ENCODE results near the gene ARL4A. TPM values are rescaled to one million over a fixed set of nuclear protein-coding genes. Genes with fewer than 3 reads are reported as not detected.
A peak's percentile ranks its signal among the peaks of the same experiment; 100 is the strongest.

ARL4A gene
- total and polyA plus RNA-seq, 2 of the 13 experiments (the other 11 are each of a cell fraction or from before 2014, with no cell fraction given), result 10.8 to 25.6 TPM

- TF ChIP-seq ATF7-NPFF (CRISPR knock-in tag; IDR thresholded peaks at IDR 0.05; ENCODE audit: low read depth) (no peak; the same call in none of the 2 replicates), ZNF768 (CRISPR knock-in tag; IDR thresholded peaks at IDR 0.05) (peak; percentile 48; the same call in 1 of the 2 replicates), NKX3-1 (CRISPR knock-in tag; IDR thresholded peaks at IDR 0.05) (peak; percentile 12; the same call in 1 of the 2 replicates), THYN1 (CRISPR knock-in tag; IDR thresholded peaks at IDR 0.05; ENCODE audit: borderline replicate concordance, low read depth) (no peak), AGO1 (IDR thresholded peaks at IDR 0.05; ENCODE audit: low read depth, low read length, poor library complexity, severe bottlenecking) (no peak), GFI1 (CRISPR knock-in tag; IDR thresholded peaks at IDR 0.05; ENCODE audit: borderline replicate concordance) (no peak), ZNF382 (CRISPR knock-in tag; IDR thresholded peaks at IDR 0.05; ENCODE audit: borderline replicate concordance) (no peak), ZNF12 (CRISPR knock-in tag; IDR thresholded peaks at IDR 0.05) (no peak), NFKB2 (CRISPR knock-in tag; IDR thresholded peaks at IDR 0.05; ENCODE audit: borderline replicate concordance) (no peak; the same call in 1 of the 2 replicates), ZNF737 (CRISPR knock-in tag; IDR thresholded peaks at IDR 0.05; ENCODE audit: borderline replicate concordance) (no peak), GTF2F1 (IDR thresholded peaks at IDR 0.05; ENCODE audit: low read length) (no peak), ZNF841 (CRISPR knock-in tag; IDR thresholded peaks at IDR 0.05; ENCODE audit: borderline replicate concordance) (no peak), MLLT10 (CRISPR knock-in tag; IDR thresholded peaks at IDR 0.05) (no peak), NFYB (CRISPR knock-in tag; IDR thresholded peaks at IDR 0.05) (no peak), EED (CRISPR knock-in tag; IDR thresholded peaks at IDR 0.05) (0 out of 2 replicates have a peak, but pooled peaks have one; percentile 9), ZNF430 (CRISPR knock-in tag; IDR thresholded peaks at IDR 0.05) (no peak), ZBTB4 (CRISPR knock-in tag; IDR thresholded peaks at IDR 0.05; ENCODE audit: borderline replicate concordance) (peak; percentile 71; the same call in 1 of the 2 replicates), ATF1 (CRISPR knock-in tag; IDR thresholded peaks at IDR 0.05) (no peak)
- TF ChIP-seq, protein P1, sequence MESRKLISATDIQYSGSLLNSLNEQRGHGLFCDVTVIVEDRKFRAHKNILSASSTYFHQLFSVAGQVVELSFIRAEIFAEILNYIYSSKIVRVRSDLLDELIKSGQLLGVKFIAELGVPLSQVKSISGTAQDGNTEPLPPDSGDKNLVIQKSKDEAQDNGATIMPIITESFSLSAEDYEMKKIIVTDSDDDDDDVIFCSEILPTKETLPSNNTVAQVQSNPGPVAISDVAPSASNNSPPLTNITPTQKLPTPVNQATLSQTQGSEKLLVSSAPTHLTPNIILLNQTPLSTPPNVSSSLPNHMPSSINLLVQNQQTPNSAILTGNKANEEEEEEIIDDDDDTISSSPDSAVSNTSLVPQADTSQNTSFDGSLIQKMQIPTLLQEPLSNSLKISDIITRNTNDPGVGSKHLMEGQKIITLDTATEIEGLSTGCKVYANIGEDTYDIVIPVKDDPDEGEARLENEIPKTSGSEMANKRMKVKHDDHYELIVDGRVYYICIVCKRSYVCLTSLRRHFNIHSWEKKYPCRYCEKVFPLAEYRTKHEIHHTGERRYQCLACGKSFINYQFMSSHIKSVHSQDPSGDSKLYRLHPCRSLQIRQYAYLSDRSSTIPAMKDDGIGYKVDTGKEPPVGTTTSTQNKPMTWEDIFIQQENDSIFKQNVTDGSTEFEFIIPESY (CRISPR knock-in tag; IDR thresholded peaks at IDR 0.05), result peak; percentile 100
- TF ChIP-seq, protein P2, sequence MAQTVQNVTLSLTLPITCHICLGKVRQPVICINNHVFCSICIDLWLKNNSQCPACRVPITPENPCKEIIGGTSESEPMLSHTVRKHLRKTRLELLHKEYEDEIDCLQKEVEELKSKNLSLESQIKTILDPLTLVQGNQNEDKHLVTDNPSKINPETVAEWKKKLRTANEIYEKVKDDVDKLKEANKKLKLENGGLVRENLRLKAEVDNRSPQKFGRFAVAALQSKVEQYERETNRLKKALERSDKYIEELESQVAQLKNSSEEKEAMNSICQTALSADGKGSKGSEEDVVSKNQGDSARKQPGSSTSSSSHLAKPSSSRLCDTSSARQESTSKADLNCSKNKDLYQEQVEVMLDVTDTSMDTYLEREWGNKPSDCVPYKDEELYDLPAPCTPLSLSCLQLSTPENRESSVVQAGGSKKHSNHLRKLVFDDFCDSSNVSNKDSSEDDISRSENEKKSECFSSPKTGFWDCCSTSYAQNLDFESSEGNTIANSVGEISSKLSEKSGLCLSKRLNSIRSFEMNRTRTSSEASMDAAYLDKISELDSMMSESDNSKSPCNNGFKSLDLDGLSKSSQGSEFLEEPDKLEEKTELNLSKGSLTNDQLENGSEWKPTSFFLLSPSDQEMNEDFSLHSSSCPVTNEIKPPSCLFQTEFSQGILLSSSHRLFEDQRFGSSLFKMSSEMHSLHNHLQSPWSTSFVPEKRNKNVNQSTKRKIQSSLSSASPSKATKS (CRISPR knock-in tag; IDR thresholded peaks at IDR 0.05), result no peak
- TF ChIP-seq, protein P3, sequence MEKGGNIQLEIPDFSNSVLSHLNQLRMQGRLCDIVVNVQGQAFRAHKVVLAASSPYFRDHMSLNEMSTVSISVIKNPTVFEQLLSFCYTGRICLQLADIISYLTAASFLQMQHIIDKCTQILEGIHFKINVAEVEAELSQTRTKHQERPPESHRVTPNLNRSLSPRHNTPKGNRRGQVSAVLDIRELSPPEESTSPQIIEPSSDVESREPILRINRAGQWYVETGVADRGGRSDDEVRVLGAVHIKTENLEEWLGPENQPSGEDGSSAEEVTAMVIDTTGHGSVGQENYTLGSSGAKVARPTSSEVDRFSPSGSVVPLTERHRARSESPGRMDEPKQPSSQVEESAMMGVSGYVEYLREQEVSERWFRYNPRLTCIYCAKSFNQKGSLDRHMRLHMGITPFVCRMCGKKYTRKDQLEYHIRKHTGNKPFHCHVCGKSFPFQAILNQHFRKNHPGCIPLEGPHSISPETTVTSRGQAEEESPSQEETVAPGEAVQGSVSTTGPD (CRISPR knock-in tag; IDR thresholded peaks at IDR 0.05), result no peak
Observed at GRCh38 chr7:12686234-12686890, 1.1 kb upstream of the ARL4A start (continued).

All from HepG2 (cell line).